SU-DHL-6 (cell line): ENCODE results near the gene MOSMO.
"Not testable (repeated sequence)": the region's sequence is repeated elsewhere in the genome, so short reads cannot be mapped to it uniquely, and the experiment has no call there.

Experiments used
- CTCF ChIP-seq: fragments of 200-600 bp; sonication (generic); IDR thresholded peaks from one replicate; pipeline ENCODE4 v1.5.1; 2017; ENCODE audit warnings: antibody characterized with exemption, mild to moderate bottlenecking, low read length, moderate library complexity; ENCODE audit not compliant: insufficient read depth, poor library complexity, severe bottlenecking
- EZH2phosphoT487 ChIP-seq: fragments of 200-600 bp; sonication (generic), shearing (Covaris generic); conservative IDR thresholded peaks from 2 replicates; pipeline ENCODE4 v1.6.1; 2018; ENCODE audit warnings: mild to moderate bottlenecking, antibody characterized with exemption, low read length, moderate library complexity, mixed read lengths

DNA sequence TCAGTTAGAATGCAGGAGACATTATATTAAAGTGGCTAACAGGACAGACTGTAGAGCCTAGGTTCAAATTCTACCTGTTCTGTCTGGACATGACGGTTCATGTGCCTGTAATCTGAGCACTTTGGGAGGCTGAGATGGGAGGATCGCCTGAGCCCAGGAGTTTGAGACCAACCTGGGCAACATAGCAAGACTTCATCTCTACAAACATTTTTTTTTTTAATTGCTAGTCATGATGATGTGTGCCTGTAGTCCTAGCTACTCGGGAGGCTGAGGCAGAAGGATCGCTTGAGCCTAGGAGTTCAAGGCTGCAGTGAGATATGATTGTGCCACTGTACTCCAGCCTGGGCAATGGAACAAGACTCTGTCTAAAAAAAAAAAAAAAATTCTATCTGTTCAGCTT, 16.9 kb downstream of the MOSMO start:
- TF ChIP-seq CTCF, EZH2phosphoT487: not testable (repeated sequence)
